OCI-LY1 (cell line): ENCODE data around the gene FAM13A.

Experiments used
- H2AFZ ChIP-seq: fragments of 200-600 bp; sonication (generic), shearing (Covaris generic); 2 replicates; pipeline ENCODE4 v1.6.0; 2014; ENCODE audit warnings: antibody characterized with exemption, mild to moderate bottlenecking, low read length
- H3F3A ChIP-seq: fragments of 200-600 bp; sonication (generic), shearing (Covaris generic); 2 replicates; pipeline ENCODE4 v1.6.0; 2014; ENCODE audit warnings: mild to moderate bottlenecking, antibody characterized with exemption, low read length, moderate library complexity; ENCODE audit not compliant: insufficient read depth
- H3K27ac ChIP-seq: fragments of 200-600 bp; sonication (generic); 2 replicates; pipeline ENCODE4 v1.5.1; 2014; ENCODE audit warnings: low read length, mixed run types, mild to moderate bottlenecking, low read depth; ENCODE audit not compliant: poor library complexity, severe bottlenecking
- H3K27me3 ChIP-seq: fragments of 200-600 bp; sonication (generic); 2 replicates; pipeline ENCODE4 v1.6.0; 2014; ENCODE audit warnings: antibody characterized with exemption, mild to moderate bottlenecking, low read length, moderate library complexity; ENCODE audit not compliant: insufficient read depth
- H3K36me3 ChIP-seq: fragments of 200-600 bp; sonication (generic); 2 replicates; pipeline ENCODE4 v1.6.1; 2014; ENCODE audit warnings: mild to moderate bottlenecking, antibody characterized with exemption, low read length, moderate library complexity, mixed read lengths; ENCODE audit not compliant: insufficient read depth
- H3K4me1 ChIP-seq: fragments of 200-600 bp; sonication (generic); 2 replicates; pipeline ENCODE4 v1.5.1; 2014; ENCODE audit warnings: mild to moderate bottlenecking, low read length, moderate library complexity; ENCODE audit not compliant: insufficient read depth, severe bottlenecking
- H3K4me2 ChIP-seq: fragments of 200-600 bp; sonication (generic), shearing (Covaris generic); 2 replicates; pipeline ENCODE4 v1.6.1; 2014; ENCODE audit warnings: low read length
- H3K4me3 ChIP-seq: fragments of 200-600 bp; sonication (generic); 2 replicates; pipeline ENCODE4 v1.5.1; 2014; ENCODE audit warnings: low read length, low read depth, mild to moderate bottlenecking, mixed read lengths; ENCODE audit not compliant: poor library complexity, severe bottlenecking
- H3K79me2 ChIP-seq: fragments of 200-600 bp; shearing (Covaris generic); 2 replicates; pipeline ENCODE4 v1.6.1; 2016; ENCODE audit warnings: mixed run types, low read length, mixed read lengths; ENCODE audit not compliant: insufficient read depth
- H3K9ac ChIP-seq: fragments of 200-600 bp; sonication (generic), shearing (Covaris generic); 2 replicates; pipeline ENCODE4 v1.6.1; 2014; ENCODE audit warnings: mild to moderate bottlenecking, low read length, mixed read lengths
- H3K9me2 ChIP-seq: fragments of 200-600 bp; sonication (generic), shearing (Covaris generic); 2 replicates; pipeline ENCODE4 v1.6.1; 2014; ENCODE audit warnings: low read depth, mild to moderate bottlenecking, low read length, mixed read lengths
- H3K9me3 ChIP-seq: fragments of 200-600 bp; shearing (Covaris generic); 2 replicates; pipeline ENCODE4 v1.6.1; 2014; ENCODE audit warnings: low read length, mixed read lengths
- H4K20me1 ChIP-seq: fragments of 200-600 bp; sonication (generic), shearing (Covaris generic); 2 replicates; pipeline ENCODE4 v1.6.0; 2016; ENCODE audit warnings: mild to moderate bottlenecking, low read length; ENCODE audit not compliant: insufficient read depth
- EZH2 ChIP-seq: fragments of 200-600 bp; sonication (generic), shearing (Covaris generic); IDR thresholded peaks from 2 replicates; pipeline ENCODE4 v1.8.0; 2017; ENCODE audit warnings: borderline replicate concordance, mixed run types, mild to moderate bottlenecking, antibody characterized with exemption, low read length, moderate library complexity, mixed read lengths
- TF ChIP-seq, protein P1 (sequence below): fragments of 200-600 bp; sonication (generic), shearing (Covaris generic); IDR thresholded peaks from 2 replicates; pipeline ENCODE4 v1.5.1; 2017; ENCODE audit warnings: mild to moderate bottlenecking, antibody characterized with exemption, low read length, moderate library complexity, mixed read lengths

Gene FAM13A

GRCh38 chr4:88880501-88881226, 176.3 kb downstream of the FAM13A start:
- Histone ChIP-seq H4K20me1 (no peaks in the 10 kb centered on the region), H3F3A (no peaks in the 10 kb centered on the region), H3K4me3 (no peak overlapping the region), H3K9me3 (no peaks in the 10 kb centered on the region), H3K4me2 (no peak overlapping the region), H3K27ac (no peak overlapping the region), H3K4me1 (no peaks in the 10 kb centered on the region), H2AFZ (no peak overlapping the region), H3K9me2 (no peaks in the 10 kb centered on the region), H3K27me3 (no peaks in the 10 kb centered on the region), H3K79me2 (no peaks in the 10 kb centered on the region), H3K9ac (no peak overlapping the region), H3K36me3 (no peaks in the 10 kb centered on the region)
- TF ChIP-seq, protein P1, sequence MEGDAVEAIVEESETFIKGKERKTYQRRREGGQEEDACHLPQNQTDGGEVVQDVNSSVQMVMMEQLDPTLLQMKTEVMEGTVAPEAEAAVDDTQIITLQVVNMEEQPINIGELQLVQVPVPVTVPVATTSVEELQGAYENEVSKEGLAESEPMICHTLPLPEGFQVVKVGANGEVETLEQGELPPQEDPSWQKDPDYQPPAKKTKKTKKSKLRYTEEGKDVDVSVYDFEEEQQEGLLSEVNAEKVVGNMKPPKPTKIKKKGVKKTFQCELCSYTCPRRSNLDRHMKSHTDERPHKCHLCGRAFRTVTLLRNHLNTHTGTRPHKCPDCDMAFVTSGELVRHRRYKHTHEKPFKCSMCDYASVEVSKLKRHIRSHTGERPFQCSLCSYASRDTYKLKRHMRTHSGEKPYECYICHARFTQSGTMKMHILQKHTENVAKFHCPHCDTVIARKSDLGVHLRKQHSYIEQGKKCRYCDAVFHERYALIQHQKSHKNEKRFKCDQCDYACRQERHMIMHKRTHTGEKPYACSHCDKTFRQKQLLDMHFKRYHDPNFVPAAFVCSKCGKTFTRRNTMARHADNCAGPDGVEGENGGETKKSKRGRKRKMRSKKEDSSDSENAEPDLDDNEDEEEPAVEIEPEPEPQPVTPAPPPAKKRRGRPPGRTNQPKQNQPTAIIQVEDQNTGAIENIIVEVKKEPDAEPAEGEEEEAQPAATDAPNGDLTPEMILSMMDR = no peak
- TF ChIP-seq EZH2 = no peak

GRCh38 chr4:88879991-88880390, 177.0 kb downstream of the FAM13A start:
- Histone ChIP-seq H3K9me2 (no peaks in the 10 kb centered on the region), H3K9ac (no peak overlapping the region), H3F3A (no peaks in the 10 kb centered on the region), H3K9me3 (no peaks in the 10 kb centered on the region), H3K4me2 (no peak overlapping the region), H3K27me3 (no peaks in the 10 kb centered on the region), H3K79me2 (no peaks in the 10 kb centered on the region), H2AFZ (no peak overlapping the region), H3K27ac (no peak overlapping the region), H3K4me3 (no peak overlapping the region), H4K20me1 (no peaks in the 10 kb centered on the region), H3K36me3 (no peaks in the 10 kb centered on the region), H3K4me1 (no peaks in the 10 kb centered on the region)
- TF ChIP-seq, protein P1 = no peak
- TF ChIP-seq EZH2 = no peak

DNA sequence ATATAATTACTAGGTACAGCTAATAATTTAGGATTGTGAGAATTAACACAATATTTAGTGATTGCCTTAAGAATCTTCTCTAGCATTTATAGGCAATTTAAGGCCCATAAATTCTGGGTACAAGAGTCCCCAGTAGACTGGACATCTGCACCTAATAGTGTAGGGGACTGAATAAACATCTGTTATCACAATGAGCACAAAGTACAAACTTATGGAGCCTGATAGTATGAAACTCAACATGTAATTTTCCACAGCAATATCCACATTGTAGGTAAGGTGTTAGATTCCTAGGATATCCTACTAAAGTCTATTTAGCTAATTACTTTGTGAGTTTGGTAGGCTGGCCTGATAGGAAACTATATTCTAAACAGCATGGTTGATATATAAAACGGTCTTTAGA, 178.3 kb downstream of the FAM13A start:
- Histone ChIP-seq H3K27me3 (no peaks in the 10 kb centered on the region), H3K36me3 (no peaks in the 10 kb centered on the region), H3K4me2 (no peak overlapping the region), H3K9me3 (no peaks in the 10 kb centered on the region), H3K79me2 (no peaks in the 10 kb centered on the region), H3K4me3 (no peak overlapping the region), H3K9ac (no peak overlapping the region), H2AFZ (no peak overlapping the region), H3K4me1 (no peaks in the 10 kb centered on the region), H4K20me1 (no peaks in the 10 kb centered on the region), H3F3A (no peaks in the 10 kb centered on the region), H3K9me2 (no peaks in the 10 kb centered on the region), H3K27ac (no peak overlapping the region)
- TF ChIP-seq, protein P1 = no peak
- TF ChIP-seq EZH2 = no peak
